Measurements from ENCODE around the gene KDELR3. TPM values are rescaled to one million over a fixed set of nuclear protein-coding genes. Genes with fewer than 3 reads are reported as not detected.

Gene KDELR3
- total and polyA plus RNA-seq, 2 of the 8 experiments (the other 6 are each of a cell fraction or from before 2014, with no cell fraction given), result 7.9 to 13.0 TPM

DNA sequence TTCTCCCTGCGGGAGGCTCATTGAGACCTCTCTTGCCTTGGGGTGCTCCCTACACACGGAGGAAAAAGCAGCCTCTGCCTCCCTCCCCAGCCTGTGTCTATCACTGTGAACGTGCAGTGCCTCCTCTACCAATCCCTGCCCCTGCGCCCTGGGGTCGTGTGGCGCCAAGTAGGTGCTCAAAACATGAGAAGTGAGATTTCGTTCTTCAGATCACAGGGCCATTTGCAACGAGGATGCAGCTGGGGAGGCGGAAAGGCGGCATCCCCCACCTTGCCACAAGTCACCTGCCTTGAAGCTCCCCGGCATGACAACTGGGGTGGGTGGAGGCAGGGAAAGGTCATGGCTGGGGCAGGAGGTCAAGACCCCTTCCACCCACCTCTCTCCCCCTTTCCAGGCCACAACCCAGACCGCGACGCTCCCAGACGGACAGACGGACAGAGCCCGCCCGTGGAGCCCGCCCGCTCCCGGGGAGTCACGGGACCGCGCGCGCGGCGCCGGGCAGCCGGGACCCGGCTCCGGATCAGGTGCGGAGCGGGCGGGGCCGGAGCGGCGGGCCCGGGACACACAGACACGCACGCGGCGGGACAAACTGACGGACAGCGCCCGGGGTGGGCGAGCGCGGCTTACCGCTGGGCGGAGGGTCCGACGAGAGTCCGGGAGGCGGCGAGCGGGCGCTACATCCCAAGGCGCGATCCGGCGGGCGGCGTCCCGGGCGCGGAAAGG is 13.4 kb upstream of the KDELR3 start:
- DNase-seq (ENCODE audit: low read depth in 1 of 2, low spot score in 2 of 2) (no peak), FAIRE-seq (no peak)
- peaks cover 15 to 42% (median 35%) of the 10 kb centered on the region in 4 experiments for H3K27me3 ChIP-seq (replicated peaks in 1 of 4; ENCODE audit: control insufficient read depth in 3 of 4, extremely low read depth in 1 of 4, insufficient read depth in 3 of 4, low read length in 3 of 4)
- ChIA-PET POLR2A (ENCODE audit: partially characterized antibody) (interaction anchor here (1.0 to 1.1 kb wide), 2 partner anchors 35 to 109 kb away, joined by 3 read pairs; no protein-coding TSS in a partner anchor), CTCF (ENCODE audit: partially characterized antibody) (interaction anchor here (0.9 to 2.5 kb wide), 4 partner anchors 12 to 117 kb away, joined by 3 to 9 read pairs (median 5); no protein-coding TSS in a partner anchor)
- no peak overlapping the region for H3K14ac ChIP-seq (ENCODE audit: insufficient read length)
- peaks cover 17% of the 10 kb centered on the region; the same call in 1 of the 2 replicates for H3K23me2 ChIP-seq (ENCODE audit: low read depth, low read length)
- WGBS, 2 experiments (ENCODE audit: extremely low coverage in 1 of 2, insufficient coverage in 1 of 2, insufficient read length in 1 of 2, insufficient replicate concordance in 2 of 2, low coverage in 1 of 2, low lambda C conversion rate in 2 of 2, missing lambda C conversion rate in 1 of 2), result 13% methylated on average over 31 of the region's 67 CpGs; no CpG with 5 or more reads in 1 of the 2 experiments
- 0 out of 2 replicates have a peak overlapping the region, but pooled peaks have one; percentile 65 for H2AK5ac ChIP-seq (ENCODE audit: low read depth, low read length)
- H4K5ac ChIP-seq (ENCODE audit: insufficient read length, low read depth, low read length), result no peak overlapping the region
- H3K9ac ChIP-seq (replicated peaks in 1 of 4; ENCODE audit: extremely low read depth in 1 of 4, low read depth in 3 of 4, low read length in 3 of 4), result no peak overlapping the region
- H3K4me2 ChIP-seq (ENCODE audit: insufficient read depth in 1 of 2, low read depth in 2 of 2, low read length in 2 of 2), result peak overlapping the region; percentile 64 to 65
- H3K36me3 ChIP-seq (ENCODE audit: control insufficient read depth in 2 of 4, insufficient read depth in 4 of 4, low read length in 3 of 4), result no peaks in the 10 kb centered on the region; a peak in 1 of 8 replicates
- H3K4me3 ChIP-seq (ENCODE audit: extremely low read depth in 1 of 4, insufficient read depth in 2 of 4, low read depth in 3 of 4, low read length in 4 of 4), result peak overlapping the region; percentile 34 to 62 (median 44)
- H2BK20ac ChIP-seq (ENCODE audit: low read length), result no peak overlapping the region
- H3K4me1 ChIP-seq (replicated peaks in 1 of 4; ENCODE audit: control insufficient read depth in 3 of 4, insufficient read depth in 4 of 4, low read length in 3 of 4), result peaks cover 0 to 18% (median 9%) of the 10 kb centered on the region in 4 experiments; a peak in 6 of 7 replicates
- no peak overlapping the region for H4K91ac ChIP-seq (replicated peaks; ENCODE audit: insufficient read length, low read length)
- H2AFZ ChIP-seq (ENCODE audit: low read length), result no peak overlapping the region
- H2BK120ac ChIP-seq (replicated peaks; ENCODE audit: low read depth, low read length), result no peak overlapping the region
- H3K4ac ChIP-seq (replicated peaks; ENCODE audit: insufficient read length, low read depth, low read length), result no peak overlapping the region
- peaks cover 5 to 10% of the 10 kb centered on the region in 2 experiments for H4K20me1 ChIP-seq (replicated peaks in 1 of 2; ENCODE audit: control insufficient read depth in 1 of 2, insufficient read depth in 2 of 2, low read length in 2 of 2)
- H3K56ac ChIP-seq (replicated peaks; ENCODE audit: insufficient read length, low read depth, low read length), result no peak overlapping the region
- no peaks in the 10 kb centered on the region for H3K79me1 ChIP-seq (ENCODE audit: low read depth, low read length)
- no peak overlapping the region for H3K23ac ChIP-seq (ENCODE audit: insufficient read length)
- no peaks in the 10 kb centered on the region for H3K9me3 ChIP-seq (ENCODE audit: insufficient read depth in 2 of 2, low read depth in 1 of 2, low read length in 1 of 2)
- peak overlapping the region; percentile 48 for H3K18ac ChIP-seq (ENCODE audit: extremely low read depth, low read length)
- no peak overlapping the region for H4K8ac ChIP-seq (ENCODE audit: extremely low read depth, insufficient read depth, low read length)
- no peak overlapping the region; the same call in 1 of the 2 replicates for H2BK15ac ChIP-seq (ENCODE audit: low read length)
- H2BK12ac ChIP-seq (ENCODE audit: low read depth, low read length), result 0 out of 2 replicates have a peak overlapping the region, but pooled peaks have one; percentile 68
- H3K27ac ChIP-seq (ENCODE audit: low read depth, low read length), result no peak overlapping the region
- no peak overlapping the region for H2BK5ac ChIP-seq (ENCODE audit: low read depth, low read length)
- TF ChIP-seq GABPA (IDR thresholded peaks at IDR 0.05; ENCODE audit: borderline replicate concordance, insufficient read depth, low read length) (no peak), RXRA (IDR thresholded peaks at IDR 0.05; ENCODE audit: insufficient read depth, low read depth, low read length) (peak; percentile 87; the same call in 1 of the 2 replicates), EZH2 (IDR thresholded peaks at IDR 0.05; ENCODE audit: low read depth, low read length, severe bottlenecking) (peak; percentile 80), RBBP5 (IDR thresholded peaks at IDR 0.05; ENCODE audit: borderline replicate concordance, low read depth, low read length) (0 out of 2 replicates have a peak, but pooled peaks have one; percentile 14), SUZ12 (IDR thresholded peaks at IDR 0.05; ENCODE audit: low read length) (peak; percentile 66; the same call in 1 of the 2 replicates), SIN3A (conservative IDR thresholded peaks at IDR 0.05 in 1 of 2, IDR thresholded peaks at IDR 0.05 in 1 of 2; ENCODE audit: low read depth in 1 of 2, low read length in 2 of 2) (0 out of 4 replicates have a peak, but pooled peaks of 1 of the 2 experiments have one; percentile 29), MAFK (IDR thresholded peaks at IDR 0.05; ENCODE audit: low read depth, low read length) (no peak)
- TF ChIP-seq, protein P1, sequence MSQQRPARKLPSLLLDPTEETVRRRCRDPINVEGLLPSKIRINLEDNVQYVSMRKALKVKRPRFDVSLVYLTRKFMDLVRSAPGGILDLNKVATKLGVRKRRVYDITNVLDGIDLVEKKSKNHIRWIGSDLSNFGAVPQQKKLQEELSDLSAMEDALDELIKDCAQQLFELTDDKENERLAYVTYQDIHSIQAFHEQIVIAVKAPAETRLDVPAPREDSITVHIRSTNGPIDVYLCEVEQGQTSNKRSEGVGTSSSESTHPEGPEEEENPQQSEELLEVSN (IDR thresholded peaks at IDR 0.05), result no peak
- no peaks in the 10 kb centered on the region for H3K79me2 ChIP-seq (ENCODE audit: control insufficient read depth in 1 of 2, insufficient read depth in 2 of 2, low read length in 2 of 2)
